Tibial artery (tissue), 4 donors: ENCODE results near the gene VILL.

Source experiments
- DNase-seq, 2 donors: peaks; one replicate each; pipeline ENCODE4 v3.0.0-alpha.2; 2019
- H3K27ac ChIP-seq, 2 donors: fragments of 200-600 bp; sonication (generic) in 1 of 2; 1 replicate in 1 of 2; 2 replicates in 1 of 2; pipeline ENCODE4 v1.5.1; 2018 to 2019; ENCODE audit warnings: mild to moderate bottlenecking in 1 of 2
- H3K27me3 ChIP-seq, 2 donors: fragments of 200-600 bp; sonication (generic) in 1 of 2; one replicate each; pipeline versions ENCODE4 v1.5.1 to v1.6.0; 2016 to 2019
- H3K36me3 ChIP-seq, 3 donors: fragments of 200-600 bp; sonication (generic) in 2 of 3; one replicate each; pipeline ENCODE4 v1.5.1; 2016 to 2019; ENCODE audit warnings: mild to moderate bottlenecking in 2 of 3
- H3K4me1 ChIP-seq, 4 donors: fragments of 200-600 bp; sonication (generic) in 2 of 4; 1 replicate in 3 of 4; 2 replicates in 1 of 4; pipeline ENCODE4 v1.5.1; 2016 to 2019
- H3K4me3 ChIP-seq, 2 donors: fragments of 200-600 bp; sonication (generic) in 1 of 2; 1 replicate in 1 of 2; 2 replicates in 1 of 2; pipeline ENCODE4 v1.5.1; 2018 to 2019; ENCODE audit warnings: mild to moderate bottlenecking in 2 of 2
- H3K9me3 ChIP-seq, 3 donors: fragments of 200-600 bp; sonication (generic) in 1 of 3; one replicate each; pipeline ENCODE4 v1.5.1; 2016 to 2019
- CTCF ChIP-seq, 2 experiments: fragments of 200-600 bp in 1 of 2; fragments of 450-650 bp in 1 of 2; IDR thresholded peaks; one replicate each; pipeline ENCODE4 v1.5.1; 2017 to 2019; ENCODE audit warnings: antibody characterized with exemption in 2 of 2, mild to moderate bottlenecking in 1 of 2, moderate library complexity in 1 of 2
- intact Hi-C: fragments of 100-400 bp; cut with DNase I; formaldehyde crosslinking; loops from one replicate; pipeline ENCODE4 v1.15.0; 2023; ENCODE audit warnings: low total_unique reads

The VILL gene

GRCh38 chr3:37974121-37975083 is 16.2 kb upstream of the VILL start:
- Histone ChIP-seq H3K4me3 (no peak overlapping the region), H3K9me3 (no peaks in the 10 kb centered on the region), H3K27ac (no peak overlapping the region), H3K36me3 (peaks cover 36 to 80% (median 51%) of the 10 kb centered on the region in 3 donors), H3K4me1 (peaks cover 0 to 6% (median 0%) of the 10 kb centered on the region in 4 donors), H3K27me3 (no peaks in the 10 kb centered on the region)
- peak; percentile 55 to 66 for TF ChIP-seq CTCF (IDR thresholded peaks at IDR 0.05)
- peak; percentile 66 to 70 for DNase-seq
- intact Hi-C loops, result no loop called here

- Histone ChIP-seq H3K27ac (no peak overlapping the region), H3K4me3 (no peak overlapping the region), H3K36me3 (peaks cover 45 to 75% (median 52%) of the 10 kb centered on the region in 3 donors), H3K9me3 (no peaks in the 10 kb centered on the region), H3K27me3 (no peaks in the 10 kb centered on the region), H3K4me1 (no peaks in the 10 kb centered on the region)
- TF ChIP-seq CTCF (IDR thresholded peaks at IDR 0.05), result no peak
- DNase-seq, result no peak
- intact Hi-C loops, result no loop called here
Observed at GRCh38 chr3:37979541-37980461, 10.8 kb upstream of the VILL start.

GRCh38 chr3:37980462-37981347 is 9.9 kb upstream of the VILL start:
- no peak overlapping the region for H3K27ac ChIP-seq
- H3K9me3 ChIP-seq, result no peaks in the 10 kb centered on the region
- no peak overlapping the region for H3K4me3 ChIP-seq
- intact Hi-C loops, result no loop called here
- peaks cover 42 to 70% (median 49%) of the 10 kb centered on the region in 3 donors for H3K36me3 ChIP-seq
- no peaks in the 10 kb centered on the region for H3K4me1 ChIP-seq
- no peak for TF ChIP-seq CTCF (IDR thresholded peaks at IDR 0.05)
- no peaks in the 10 kb centered on the region for H3K27me3 ChIP-seq
- DNase-seq, result no peak

- no peak for DNase-seq
- intact Hi-C loops, result no loop called here
- TF ChIP-seq CTCF (IDR thresholded peaks at IDR 0.05), result no peak
- Histone ChIP-seq H3K9me3 (no peaks in the 10 kb centered on the region), H3K4me1 (no peaks in the 10 kb centered on the region), H3K27me3 (no peaks in the 10 kb centered on the region), H3K27ac (no peak overlapping the region), H3K4me3 (no peak overlapping the region), H3K36me3 (peaks cover 36 to 64% (median 43%) of the 10 kb centered on the region in 3 donors)
Observed at GRCh38 chr3:37981348-37981664, 9.3 kb upstream of the VILL start.

- Histone ChIP-seq H3K27ac (no peak overlapping the region), H3K4me3 (no peak overlapping the region), H3K9me3 (no peaks in the 10 kb centered on the region), H3K4me1 (peaks cover 0 to 5% (median 0%) of the 10 kb centered on the region in 4 donors), H3K27me3 (no peaks in the 10 kb centered on the region), H3K36me3 (peaks cover 30 to 54% (median 37%) of the 10 kb centered on the region in 3 donors)
- TF ChIP-seq CTCF (IDR thresholded peaks at IDR 0.05), result no peak
- DNase-seq, result no peak
- intact Hi-C loops, result no loop called here
Observed at GRCh38 chr3:37982331-37982730, 8.3 kb upstream of the VILL start.
